Measurements from ENCODE around the gene SCART1. TPM values are rescaled to one million over a fixed set of nuclear protein-coding genes. Genes with fewer than 3 reads are reported as not detected.

Gene SCART1
- total RNA-seq, 1 experiment from 2014 or later: 1.1 TPM

DNA sequence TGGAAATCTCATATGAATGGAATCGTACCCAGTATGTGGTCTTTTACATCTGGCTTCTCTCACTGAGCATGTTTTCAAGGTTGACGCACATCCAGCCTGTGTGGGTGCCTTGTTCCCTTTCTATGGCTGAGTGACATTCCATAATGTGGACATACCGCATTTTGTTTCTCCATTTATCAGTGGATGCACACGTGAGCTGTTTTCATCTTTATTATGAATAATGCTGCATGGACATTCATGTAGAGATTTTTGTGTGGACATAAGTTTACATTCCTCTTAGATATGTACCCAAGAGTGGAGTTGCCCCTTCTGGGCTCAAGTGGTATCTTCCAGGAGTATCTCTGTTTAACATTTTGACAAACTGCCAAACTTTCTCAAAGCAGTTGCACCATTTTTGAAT, 1.3 kb upstream of the SCART1 start:
- no peaks in the 10 kb centered on the region for H3K4me1 Mint-ChIP-seq
- no peak overlapping the region for H3K4me3 Mint-ChIP-seq
- ATAC-seq (no peak), DNase-seq (ENCODE audit: low spot score) (no peak)
- POLR2A ChIA-PET: no interaction called here
- no peak overlapping the region for H3K27ac Mint-ChIP-seq
- H3K9me3 Mint-ChIP-seq: peaks cover 67% of the 10 kb centered on the region
- peaks cover 6% of the 10 kb centered on the region for H3K27me3 Mint-ChIP-seq (ENCODE audit: low read depth)
- TF ChIP-seq ESRRA (CRISPR knock-in tag; IDR thresholded peaks at IDR 0.05; ENCODE audit: borderline replicate concordance) (no peak), MXD4 (CRISPR knock-in tag; IDR thresholded peaks at IDR 0.05; ENCODE audit: borderline replicate concordance) (no peak), GABPB1 (CRISPR knock-in tag; IDR thresholded peaks at IDR 0.05) (no peak), FOXJ3 (CRISPR knock-in tag; IDR thresholded peaks at IDR 0.05; ENCODE audit: borderline replicate concordance) (no peak), SOX15 (CRISPR knock-in tag; IDR thresholded peaks at IDR 0.05) (no peak), JAZF1 (CRISPR knock-in tag; IDR thresholded peaks at IDR 0.05) (no peak), ZNF263 (CRISPR knock-in tag; IDR thresholded peaks at IDR 0.05; ENCODE audit: low read depth) (no peak), EMX1 (CRISPR knock-in tag; IDR thresholded peaks at IDR 0.05) (no peak), CREM (CRISPR knock-in tag; IDR thresholded peaks at IDR 0.05) (no peak)
- TF ChIP-seq, protein P1, sequence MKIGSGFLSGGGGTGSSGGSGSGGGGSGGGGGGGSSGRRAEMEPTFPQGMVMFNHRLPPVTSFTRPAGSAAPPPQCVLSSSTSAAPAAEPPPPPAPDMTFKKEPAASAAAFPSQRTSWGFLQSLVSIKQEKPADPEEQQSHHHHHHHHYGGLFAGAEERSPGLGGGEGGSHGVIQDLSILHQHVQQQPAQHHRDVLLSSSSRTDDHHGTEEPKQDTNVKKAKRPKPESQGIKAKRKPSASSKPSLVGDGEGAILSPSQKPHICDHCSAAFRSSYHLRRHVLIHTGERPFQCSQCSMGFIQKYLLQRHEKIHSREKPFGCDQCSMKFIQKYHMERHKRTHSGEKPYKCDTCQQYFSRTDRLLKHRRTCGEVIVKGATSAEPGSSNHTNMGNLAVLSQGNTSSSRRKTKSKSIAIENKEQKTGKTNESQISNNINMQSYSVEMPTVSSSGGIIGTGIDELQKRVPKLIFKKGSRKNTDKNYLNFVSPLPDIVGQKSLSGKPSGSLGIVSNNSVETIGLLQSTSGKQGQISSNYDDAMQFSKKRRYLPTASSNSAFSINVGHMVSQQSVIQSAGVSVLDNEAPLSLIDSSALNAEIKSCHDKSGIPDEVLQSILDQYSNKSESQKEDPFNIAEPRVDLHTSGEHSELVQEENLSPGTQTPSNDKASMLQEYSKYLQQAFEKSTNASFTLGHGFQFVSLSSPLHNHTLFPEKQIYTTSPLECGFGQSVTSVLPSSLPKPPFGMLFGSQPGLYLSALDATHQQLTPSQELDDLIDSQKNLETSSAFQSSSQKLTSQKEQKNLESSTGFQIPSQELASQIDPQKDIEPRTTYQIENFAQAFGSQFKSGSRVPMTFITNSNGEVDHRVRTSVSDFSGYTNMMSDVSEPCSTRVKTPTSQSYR (CRISPR knock-in tag; IDR thresholded peaks at IDR 0.05): no peak
- TF ChIP-seq, protein P2, sequence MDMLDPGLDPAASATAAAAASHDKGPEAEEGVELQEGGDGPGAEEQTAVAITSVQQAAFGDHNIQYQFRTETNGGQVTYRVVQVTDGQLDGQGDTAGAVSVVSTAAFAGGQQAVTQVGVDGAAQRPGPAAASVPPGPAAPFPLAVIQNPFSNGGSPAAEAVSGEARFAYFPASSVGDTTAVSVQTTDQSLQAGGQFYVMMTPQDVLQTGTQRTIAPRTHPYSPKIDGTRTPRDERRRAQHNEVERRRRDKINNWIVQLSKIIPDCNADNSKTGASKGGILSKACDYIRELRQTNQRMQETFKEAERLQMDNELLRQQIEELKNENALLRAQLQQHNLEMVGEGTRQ (CRISPR knock-in tag; IDR thresholded peaks at IDR 0.05): no peak
- TF ChIP-seq, protein P3, sequence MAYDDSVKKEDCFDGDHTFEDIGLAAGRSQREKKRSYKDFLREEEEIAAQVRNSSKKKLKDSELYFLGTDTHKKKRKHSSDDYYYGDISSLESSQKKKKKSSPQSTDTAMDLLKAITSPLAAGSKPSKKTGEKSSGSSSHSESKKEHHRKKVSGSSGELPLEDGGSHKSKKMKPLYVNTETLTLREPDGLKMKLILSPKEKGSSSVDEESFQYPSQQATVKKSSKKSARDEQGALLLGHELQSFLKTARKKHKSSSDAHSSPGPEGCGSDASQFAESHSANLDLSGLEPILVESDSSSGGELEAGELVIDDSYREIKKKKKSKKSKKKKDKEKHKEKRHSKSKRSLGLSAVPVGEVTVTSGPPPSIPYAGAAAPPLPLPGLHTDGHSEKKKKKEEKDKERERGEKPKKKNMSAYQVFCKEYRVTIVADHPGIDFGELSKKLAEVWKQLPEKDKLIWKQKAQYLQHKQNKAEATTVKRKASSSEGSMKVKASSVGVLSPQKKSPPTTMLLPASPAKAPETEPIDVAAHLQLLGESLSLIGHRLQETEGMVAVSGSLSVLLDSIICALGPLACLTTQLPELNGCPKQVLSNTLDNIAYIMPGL (CRISPR knock-in tag; IDR thresholded peaks at IDR 0.05): no peak
- TF ChIP-seq, protein P4, sequence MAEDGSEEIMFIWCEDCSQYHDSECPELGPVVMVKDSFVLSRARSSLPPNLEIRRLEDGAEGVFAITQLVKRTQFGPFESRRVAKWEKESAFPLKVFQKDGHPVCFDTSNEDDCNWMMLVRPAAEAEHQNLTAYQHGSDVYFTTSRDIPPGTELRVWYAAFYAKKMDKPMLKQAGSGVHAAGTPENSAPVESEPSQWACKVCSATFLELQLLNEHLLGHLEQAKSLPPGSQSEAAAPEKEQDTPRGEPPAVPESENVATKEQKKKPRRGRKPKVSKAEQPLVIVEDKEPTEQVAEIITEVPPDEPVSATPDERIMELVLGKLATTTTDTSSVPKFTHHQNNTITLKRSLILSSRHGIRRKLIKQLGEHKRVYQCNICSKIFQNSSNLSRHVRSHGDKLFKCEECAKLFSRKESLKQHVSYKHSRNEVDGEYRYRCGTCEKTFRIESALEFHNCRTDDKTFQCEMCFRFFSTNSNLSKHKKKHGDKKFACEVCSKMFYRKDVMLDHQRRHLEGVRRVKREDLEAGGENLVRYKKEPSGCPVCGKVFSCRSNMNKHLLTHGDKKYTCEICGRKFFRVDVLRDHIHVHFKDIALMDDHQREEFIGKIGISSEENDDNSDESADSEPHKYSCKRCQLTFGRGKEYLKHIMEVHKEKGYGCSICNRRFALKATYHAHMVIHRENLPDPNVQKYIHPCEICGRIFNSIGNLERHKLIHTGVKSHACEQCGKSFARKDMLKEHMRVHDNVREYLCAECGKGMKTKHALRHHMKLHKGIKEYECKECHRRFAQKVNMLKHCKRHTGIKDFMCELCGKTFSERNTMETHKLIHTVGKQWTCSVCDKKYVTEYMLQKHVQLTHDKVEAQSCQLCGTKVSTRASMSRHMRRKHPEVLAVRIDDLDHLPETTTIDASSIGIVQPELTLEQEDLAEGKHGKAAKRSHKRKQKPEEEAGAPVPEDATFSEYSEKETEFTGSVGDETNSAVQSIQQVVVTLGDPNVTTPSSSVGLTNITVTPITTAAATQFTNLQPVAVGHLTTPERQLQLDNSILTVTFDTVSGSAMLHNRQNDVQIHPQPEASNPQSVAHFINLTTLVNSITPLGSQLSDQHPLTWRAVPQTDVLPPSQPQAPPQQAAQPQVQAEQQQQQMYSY (CRISPR knock-in tag; IDR thresholded peaks at IDR 0.05): no peak
- peaks cover 49% of the 10 kb centered on the region for H3K36me3 Mint-ChIP-seq
- CTCF ChIA-PET: no interaction called here

DNA sequence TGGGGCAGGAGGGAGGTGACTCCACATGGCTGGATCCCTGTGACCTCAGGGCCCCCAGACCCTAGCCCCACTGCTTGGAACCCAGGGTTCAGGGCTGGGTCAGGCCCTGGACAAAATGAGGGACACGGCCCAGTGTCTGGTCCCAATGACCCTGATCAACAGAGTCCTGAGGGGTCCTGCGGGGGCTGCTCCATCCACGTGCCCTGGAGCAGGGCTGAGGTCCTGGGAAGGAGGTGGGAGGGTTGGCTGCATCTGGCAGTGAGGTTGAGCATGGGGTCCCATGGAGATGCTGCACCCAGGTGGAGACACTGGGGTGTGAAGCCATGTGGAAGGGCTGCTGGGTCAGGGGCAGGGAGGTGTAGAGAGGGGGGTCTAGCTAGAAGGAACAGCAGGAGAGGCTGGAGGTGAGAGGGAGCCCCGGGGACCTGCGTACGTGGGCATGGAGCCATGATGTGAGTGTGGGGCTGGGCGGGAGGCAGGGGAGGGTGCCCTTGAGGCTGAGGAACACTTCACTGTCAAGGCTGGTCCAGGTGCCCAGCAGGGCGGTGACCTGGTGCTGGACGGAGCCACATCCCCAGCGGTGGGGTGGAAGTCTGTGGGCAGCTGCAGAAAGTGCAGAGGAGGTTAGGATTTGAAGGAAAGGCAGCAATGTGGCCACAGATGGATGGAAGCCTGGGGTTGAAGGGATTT, 604 bp downstream of the SCART1 start:
- H3K36me3 Mint-ChIP-seq: peaks cover 42% of the 10 kb centered on the region
- ChIA-PET POLR2A (no interaction called here), CTCF (no interaction called here)
- H3K27me3 Mint-ChIP-seq (ENCODE audit: low read depth): peaks cover 11% of the 10 kb centered on the region
- H3K27ac Mint-ChIP-seq: no peak overlapping the region
- no peak overlapping the region for H3K4me3 Mint-ChIP-seq
- ATAC-seq (no peak), DNase-seq (ENCODE audit: low spot score) (no peak)
- H3K4me1 Mint-ChIP-seq: no peaks in the 10 kb centered on the region
- peaks cover 58% of the 10 kb centered on the region for H3K9me3 Mint-ChIP-seq
- TF ChIP-seq ZNF423 (CRISPR knock-in tag; IDR thresholded peaks at IDR 0.05) (no peak), ZBTB21 (CRISPR knock-in tag; IDR thresholded peaks at IDR 0.05; ENCODE audit: borderline replicate concordance) (no peak), ETV6 (CRISPR knock-in tag; IDR thresholded peaks at IDR 0.05) (no peak), FOXK1 (CRISPR knock-in tag; IDR thresholded peaks at IDR 0.05) (no peak), MXD4 (CRISPR knock-in tag; IDR thresholded peaks at IDR 0.05; ENCODE audit: borderline replicate concordance) (no peak)
- TF ChIP-seq, protein P5, sequence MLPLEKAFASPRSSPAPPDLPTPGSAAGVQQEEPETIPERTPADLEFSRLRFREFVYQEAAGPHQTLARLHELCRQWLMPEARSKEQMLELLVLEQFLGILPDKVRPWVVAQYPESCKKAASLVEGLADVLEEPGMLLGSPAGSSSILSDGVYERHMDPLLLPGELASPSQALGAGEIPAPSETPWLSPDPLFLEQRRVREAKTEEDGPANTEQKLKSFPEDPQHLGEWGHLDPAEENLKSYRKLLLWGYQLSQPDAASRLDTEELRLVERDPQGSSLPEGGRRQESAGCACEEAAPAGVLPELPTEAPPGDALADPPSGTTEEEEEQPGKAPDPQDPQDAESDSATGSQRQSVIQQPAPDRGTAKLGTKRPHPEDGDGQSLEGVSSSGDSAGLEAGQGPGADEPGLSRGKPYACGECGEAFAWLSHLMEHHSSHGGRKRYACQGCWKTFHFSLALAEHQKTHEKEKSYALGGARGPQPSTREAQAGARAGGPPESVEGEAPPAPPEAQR (CRISPR knock-in tag; IDR thresholded peaks at IDR 0.05): no peak
- TF ChIP-seq, protein P1 (CRISPR knock-in tag; IDR thresholded peaks at IDR 0.05): no peak
- TF ChIP-seq, protein P6, sequence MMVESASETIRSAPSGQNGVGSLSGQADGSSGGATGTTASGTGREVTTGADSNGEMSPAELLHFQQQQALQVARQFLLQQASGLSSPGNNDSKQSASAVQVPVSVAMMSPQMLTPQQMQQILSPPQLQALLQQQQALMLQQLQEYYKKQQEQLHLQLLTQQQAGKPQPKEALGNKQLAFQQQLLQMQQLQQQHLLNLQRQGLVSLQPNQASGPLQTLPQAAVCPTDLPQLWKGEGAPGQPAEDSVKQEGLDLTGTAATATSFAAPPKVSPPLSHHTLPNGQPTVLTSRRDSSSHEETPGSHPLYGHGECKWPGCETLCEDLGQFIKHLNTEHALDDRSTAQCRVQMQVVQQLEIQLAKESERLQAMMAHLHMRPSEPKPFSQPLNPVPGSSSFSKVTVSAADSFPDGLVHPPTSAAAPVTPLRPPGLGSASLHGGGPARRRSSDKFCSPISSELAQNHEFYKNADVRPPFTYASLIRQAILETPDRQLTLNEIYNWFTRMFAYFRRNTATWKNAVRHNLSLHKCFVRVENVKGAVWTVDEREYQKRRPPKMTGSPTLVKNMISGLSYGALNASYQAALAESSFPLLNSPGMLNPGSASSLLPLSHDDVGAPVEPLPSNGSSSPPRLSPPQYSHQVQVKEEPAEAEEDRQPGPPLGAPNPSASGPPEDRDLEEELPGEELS (CRISPR knock-in tag; IDR thresholded peaks at IDR 0.05): no peak
